ENCODE data around the gene ABCG4.
"Not testable (repeated sequence)": the region's sequence is repeated elsewhere in the genome, so short reads cannot be mapped to it uniquely, and the experiment has no call there.

Gene ABCG4

DNA sequence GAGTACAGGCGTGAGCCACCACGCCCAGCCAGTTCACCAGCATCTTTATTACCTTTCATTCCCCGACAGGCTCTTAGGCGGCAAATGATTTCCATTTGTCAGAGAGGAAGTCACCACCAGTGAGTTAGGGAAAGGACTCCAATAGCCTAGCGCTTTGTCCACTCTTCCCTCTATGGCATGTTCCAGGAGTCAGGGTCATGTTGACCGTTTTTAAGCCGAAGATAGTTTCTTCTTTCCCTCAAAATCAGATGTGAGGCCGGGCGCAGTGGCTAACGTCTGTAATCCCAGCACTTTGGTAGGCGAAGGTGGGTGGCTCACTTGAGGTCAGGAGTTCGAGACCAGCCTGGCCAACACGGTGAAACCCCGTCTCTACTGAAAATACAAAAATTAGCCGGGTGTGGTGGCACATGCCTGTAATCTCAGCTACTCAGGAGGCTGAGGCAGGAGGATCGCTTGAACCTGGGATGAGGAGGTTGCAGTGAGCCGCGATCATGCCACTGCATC, 45.6 kb upstream of the ABCG4 start:
- H3K27ac ChIP-seq (ENCODE audit: insufficient read depth in 1 of 2, low read depth in 1 of 2, low read length in 2 of 2, poor library complexity in 1 of 2, severe bottlenecking in 2 of 2); DNase-seq; POLR2A ChIA-PET; H3K9me3 ChIP-seq (ENCODE audit: control extremely low read depth in 1 of 5, control insufficient read depth in 4 of 5, insufficient read depth in 2 of 5, low read depth in 1 of 5, low read length in 4 of 5); H3K36me3 ChIP-seq (ENCODE audit: control insufficient read depth in 4 of 4, insufficient read depth in 4 of 4, low read length in 3 of 4); H3K27me3 ChIP-seq (replicated peaks in 2 of 5; ENCODE audit: control insufficient read depth in 4 of 5, insufficient read depth in 5 of 5, low read length in 4 of 5): not testable (repeated sequence)
- H3K4me1 ChIP-seq (ENCODE audit: control extremely low read depth in 1 of 4, control insufficient read depth in 4 of 4, insufficient read depth in 4 of 4, low read length in 3 of 4), result peaks cover 8 to 48% (median 43%) of the 10 kb centered on the region in 4 experiments
- CTCF ChIA-PET, result interaction anchor here (0.9 to 2.1 kb wide), 7 partner anchors 11 to 80 kb away, joined by 3 to 7 read pairs (median 4); partner anchors contain the start of gene VPS11
- WGBS (ENCODE audit: insufficient coverage), result 95% methylated on average over 16 of the region's 18 CpGs
- peak overlapping the region in 2 of 7 experiments; percentile 32 to 86 for H3K4me3 ChIP-seq (ENCODE audit: control insufficient read depth in 1 of 7, extremely low read depth in 1 of 7, insufficient read depth in 4 of 7, low read depth in 2 of 7, low read length in 6 of 7)

DNA sequence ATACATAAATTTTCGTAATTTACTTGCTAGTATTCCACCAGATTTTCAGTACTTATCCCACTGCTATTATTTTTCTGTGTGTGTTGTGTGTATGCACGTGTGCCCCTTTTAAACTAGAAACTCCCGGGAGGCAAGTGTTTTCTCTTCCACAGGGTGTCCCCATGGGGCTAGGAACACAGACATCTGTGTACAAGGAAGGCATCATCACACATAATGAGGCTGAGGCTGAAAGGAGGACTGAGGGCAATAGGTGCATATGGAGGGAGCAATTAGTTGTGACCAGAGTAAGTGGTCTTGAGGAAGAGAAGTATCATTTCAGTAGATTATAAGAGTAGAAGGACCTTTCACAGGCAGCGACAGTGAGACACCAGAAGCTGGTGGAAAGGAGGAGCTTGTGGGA, 45.1 kb upstream of the ABCG4 start:
- no peak overlapping the region for H3K4me3 ChIP-seq (ENCODE audit: control insufficient read depth in 1 of 7, extremely low read depth in 1 of 7, insufficient read depth in 4 of 7, low read depth in 2 of 7, low read length in 6 of 7)
- H3K27me3 ChIP-seq (replicated peaks in 2 of 5; ENCODE audit: control insufficient read depth in 4 of 5, insufficient read depth in 5 of 5, low read length in 4 of 5), result no peaks in the 10 kb centered on the region
- peaks cover 13 to 54% (median 49%) of the 10 kb centered on the region in 4 experiments for H3K4me1 ChIP-seq (ENCODE audit: control extremely low read depth in 1 of 4, control insufficient read depth in 4 of 4, insufficient read depth in 4 of 4, low read length in 3 of 4)
- POLR2A ChIA-PET, result no interaction called here
- WGBS (ENCODE audit: insufficient coverage), result 62% methylated on average over 3 of the region's 4 CpGs
- H3K27ac ChIP-seq (ENCODE audit: insufficient read depth in 1 of 2, low read depth in 1 of 2, low read length in 2 of 2, poor library complexity in 1 of 2, severe bottlenecking in 2 of 2), result no peak overlapping the region
- CTCF ChIA-PET, result interaction anchor here (0.6 to 3.6 kb wide), 2 partner anchors 21 to 92 kb away, joined by 3 to 12 read pairs; no protein-coding TSS in a partner anchor
- DNase-seq, result no peak
- no peaks in the 10 kb centered on the region for H3K9me3 ChIP-seq (ENCODE audit: control extremely low read depth in 1 of 5, control insufficient read depth in 4 of 5, insufficient read depth in 2 of 5, low read depth in 1 of 5, low read length in 4 of 5)
- peaks cover 0 to 1% (median under 1%) of the 10 kb centered on the region in 4 experiments for H3K36me3 ChIP-seq (ENCODE audit: control insufficient read depth in 4 of 4, insufficient read depth in 4 of 4, low read length in 3 of 4)

DNA sequence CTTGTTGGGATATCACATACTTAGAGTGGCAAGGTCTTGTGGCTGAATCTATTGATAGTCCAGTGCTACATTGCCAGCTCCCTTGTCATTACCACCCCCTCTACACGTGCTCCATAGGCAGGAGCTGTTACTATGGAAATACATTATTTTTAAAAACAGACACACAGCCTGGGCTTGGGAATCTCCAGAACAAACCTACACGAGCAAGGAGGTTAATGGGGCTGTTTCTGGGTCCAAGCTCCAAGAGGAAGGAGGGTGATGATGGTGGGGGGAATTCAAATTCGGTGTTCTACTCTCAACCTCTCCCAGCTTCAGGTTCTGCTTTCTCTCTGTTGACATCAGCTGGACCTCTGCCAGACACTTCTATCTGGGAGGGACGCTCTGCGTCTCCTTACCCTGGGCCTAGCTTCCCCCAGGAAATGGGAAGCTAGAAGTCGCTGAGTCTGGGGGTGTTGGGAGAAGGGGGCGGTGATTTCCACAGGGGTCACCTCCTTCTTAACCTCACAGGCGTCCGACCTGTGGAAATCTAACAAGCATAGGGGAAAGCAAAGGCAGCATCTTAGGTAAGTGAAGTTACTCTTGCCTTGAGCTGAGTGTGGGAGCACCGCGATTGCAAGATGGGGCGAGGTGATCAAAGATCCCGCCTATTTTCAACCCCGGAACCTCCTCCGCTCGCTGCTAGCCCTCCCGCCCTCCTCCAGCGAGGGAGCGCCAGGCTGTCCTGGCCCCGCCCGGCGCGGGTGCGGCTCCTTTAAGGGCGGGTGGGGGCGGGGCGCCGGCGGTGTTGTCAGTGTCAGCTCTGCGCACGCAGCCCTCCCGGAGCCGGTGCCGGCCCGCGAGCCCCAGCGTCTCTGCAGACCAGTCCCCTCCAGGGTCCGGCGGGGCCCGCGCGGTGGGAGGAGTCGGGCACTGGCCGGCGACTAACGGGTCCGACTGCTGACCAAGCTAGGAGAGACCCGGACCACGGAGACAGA, 42.0 kb upstream of the ABCG4 start, which contains the start of gene C2CD2L:
TSS of gene C2CD2L (plus strand) at position 781 of the 974 bp plus-strand sequence. CDS start 398 bp downstream, outside the sequence.
- H3K27ac ChIP-seq (ENCODE audit: insufficient read depth in 1 of 2, low read depth in 1 of 2, low read length in 2 of 2, poor library complexity in 1 of 2, severe bottlenecking in 2 of 2), result peak within 1 kb of the TSS in 1 of 2 experiments; percentile 71
- peak within 1 kb of the TSS; percentile 70 to 90 (median 79) for H3K4me3 ChIP-seq (ENCODE audit: control insufficient read depth in 1 of 7, extremely low read depth in 1 of 7, insufficient read depth in 4 of 7, low read depth in 2 of 7, low read length in 6 of 7)
- peaks cover 13 to 42% (median 32%) of the 10 kb centered on the region in 4 experiments for H3K4me1 ChIP-seq (ENCODE audit: control extremely low read depth in 1 of 4, control insufficient read depth in 4 of 4, insufficient read depth in 4 of 4, low read length in 3 of 4)
- WGBS (ENCODE audit: insufficient coverage), result under 1% methylated on average over 33 of the region's 49 CpGs
- H3K36me3 ChIP-seq (ENCODE audit: control insufficient read depth in 4 of 4, insufficient read depth in 4 of 4, low read length in 3 of 4), result peaks cover 0 to 20% (median 11%) of the 10 kb centered on the region in 4 experiments
- peak; percentile 85 to 89 (median 85) for DNase-seq
- no peaks in the 10 kb centered on the region for H3K27me3 ChIP-seq (replicated peaks in 2 of 5; ENCODE audit: control insufficient read depth in 4 of 5, insufficient read depth in 5 of 5, low read length in 4 of 5)
- POLR2A ChIA-PET, result interaction anchor here (0.8 to 1.2 kb wide), 5 partner anchors 11 to 88 kb away, joined by 3 to 5 read pairs (median 4); partner anchors contain the start of genes RPS25, TRAPPC4 and VPS11
- no peaks in the 10 kb centered on the region for H3K9me3 ChIP-seq (ENCODE audit: control extremely low read depth in 1 of 5, control insufficient read depth in 4 of 5, insufficient read depth in 2 of 5, low read depth in 1 of 5, low read length in 4 of 5)
- CTCF ChIA-PET, result interaction anchor here (0.6 to 6.1 kb wide), 8 partner anchors 9 to 97 kb away, joined by 3 to 45 read pairs (median 3); partner anchors contain the start of gene HINFP

DNA sequence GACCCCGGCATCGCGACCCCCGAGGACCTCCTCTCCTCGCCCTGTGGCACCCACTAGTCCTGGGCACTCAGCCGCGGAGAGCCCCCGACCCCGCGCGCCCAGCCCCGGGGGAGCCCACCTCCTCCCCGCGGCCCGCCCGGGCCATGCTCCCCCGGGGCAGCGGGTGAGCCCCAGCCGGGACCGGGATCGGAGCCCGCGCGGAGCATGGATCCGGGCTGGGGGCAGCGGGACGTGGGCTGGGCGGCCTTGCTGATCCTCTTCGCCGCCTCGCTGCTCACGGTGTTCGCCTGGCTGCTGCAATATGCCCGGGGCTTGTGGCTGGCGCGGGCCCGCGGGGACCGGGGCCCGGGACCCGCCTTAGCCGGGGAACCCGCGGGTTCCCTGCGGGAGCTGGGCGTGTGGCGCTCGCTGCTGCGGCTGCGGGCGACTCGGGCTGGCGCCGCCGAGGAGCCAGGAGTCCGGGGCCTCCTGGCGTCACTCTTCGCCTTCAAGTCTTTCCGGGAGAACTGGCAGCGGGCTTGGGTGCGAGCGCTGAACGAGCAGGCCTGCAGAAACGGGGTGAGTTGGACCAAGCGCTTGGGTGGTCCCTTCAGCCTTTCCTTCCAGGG, 41.2 kb upstream of the ABCG4 start:
- ChIA-PET POLR2A (interaction anchor here (0.8 kb wide), 1 partner anchor 11 kb away, joined by 3 read pairs; no protein-coding TSS in a partner anchor), CTCF (interaction anchor here (1.5 to 6.1 kb wide), 3 partner anchors 13 to 97 kb away, joined by 3 to 45 read pairs (median 12); partner anchors contain the start of gene HINFP)
- Histone ChIP-seq H3K27ac (ENCODE audit: insufficient read depth in 1 of 2, low read depth in 1 of 2, low read length in 2 of 2, poor library complexity in 1 of 2, severe bottlenecking in 2 of 2) (peak overlapping the region in 1 of 2 experiments; percentile 47), H3K4me3 (ENCODE audit: control insufficient read depth in 1 of 7, extremely low read depth in 1 of 7, insufficient read depth in 4 of 7, low read depth in 2 of 7, low read length in 6 of 7) (peak overlapping the region; percentile 70 to 90 (median 79)), H3K36me3 (ENCODE audit: control insufficient read depth in 4 of 4, insufficient read depth in 4 of 4, low read length in 3 of 4) (peaks cover 0 to 28% (median 17%) of the 10 kb centered on the region in 4 experiments), H3K27me3 (replicated peaks in 2 of 5; ENCODE audit: control insufficient read depth in 4 of 5, insufficient read depth in 5 of 5, low read length in 4 of 5) (no peaks in the 10 kb centered on the region), H3K4me1 (ENCODE audit: control extremely low read depth in 1 of 4, control insufficient read depth in 4 of 4, insufficient read depth in 4 of 4, low read length in 3 of 4) (peaks cover 13 to 38% (median 29%) of the 10 kb centered on the region in 4 experiments), H3K9me3 (ENCODE audit: control extremely low read depth in 1 of 5, control insufficient read depth in 4 of 5, insufficient read depth in 2 of 5, low read depth in 1 of 5, low read length in 4 of 5) (no peaks in the 10 kb centered on the region)
- DNase-seq, result peak in 1 of 3 donors; percentile 17
- WGBS (ENCODE audit: insufficient coverage), result 0% methylated on average over 52 of the region's 65 CpGs

DNA sequence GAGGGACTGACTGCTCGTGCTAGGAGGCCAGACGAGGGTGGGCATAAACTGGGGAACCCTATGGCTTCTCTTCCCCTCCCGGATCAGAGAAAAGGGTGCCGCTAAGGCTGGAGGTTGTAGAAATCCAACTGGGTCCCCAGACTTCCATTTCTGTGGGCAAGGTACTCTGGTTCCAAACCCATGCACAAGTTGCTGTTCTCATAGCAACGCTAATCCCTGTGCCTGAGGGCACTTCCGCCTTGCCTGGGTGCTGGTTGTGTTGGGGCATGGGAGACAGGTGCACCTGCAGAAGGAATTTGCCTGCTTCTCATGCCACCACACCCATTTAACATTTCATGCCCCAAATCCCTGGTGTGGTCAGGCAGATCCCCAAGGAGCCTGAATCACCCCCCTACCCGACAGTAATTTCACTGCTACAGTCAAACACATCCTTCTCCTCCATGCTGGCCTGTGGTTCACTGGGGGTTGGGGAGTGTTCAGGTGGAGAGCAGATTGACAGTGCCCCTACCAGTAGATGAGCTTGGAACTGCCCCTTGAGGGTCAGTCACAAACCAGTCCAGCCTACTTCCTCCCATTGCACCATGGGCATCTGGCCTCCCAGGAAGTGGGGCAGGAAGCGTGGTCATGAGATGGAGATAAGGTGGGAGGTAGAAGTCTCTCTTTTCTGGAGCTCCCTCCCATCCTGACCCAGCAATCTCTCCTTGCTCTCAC, 40.6 kb upstream of the ABCG4 start:
- H3K4me1 ChIP-seq (ENCODE audit: control extremely low read depth in 1 of 4, control insufficient read depth in 4 of 4, insufficient read depth in 4 of 4, low read length in 3 of 4), result peaks cover 13 to 32% (median 24%) of the 10 kb centered on the region in 4 experiments

DNA sequence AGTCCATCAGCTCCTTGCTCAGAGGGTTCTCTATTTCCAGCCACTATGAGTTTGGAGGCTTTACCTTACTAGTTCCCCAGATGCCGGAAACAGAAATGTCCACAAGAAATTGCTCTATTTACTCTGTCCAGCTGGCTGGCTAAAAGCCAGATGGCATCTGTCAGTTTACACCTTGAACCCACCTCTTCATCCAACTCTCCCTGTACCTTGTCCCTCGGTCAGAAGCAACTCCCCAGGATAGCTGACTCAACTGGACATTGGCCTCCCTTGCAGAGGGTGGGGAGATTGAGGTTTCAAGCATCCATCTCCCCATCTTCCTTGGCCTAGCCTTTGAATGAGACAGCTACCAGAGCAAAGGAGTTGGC, 40.0 kb upstream of the ABCG4 start:
- peak overlapping the region in 4 of 7 experiments; percentile 71 to 90 (median 80) for H3K4me3 ChIP-seq (ENCODE audit: control insufficient read depth in 1 of 7, extremely low read depth in 1 of 7, insufficient read depth in 4 of 7, low read depth in 2 of 7, low read length in 6 of 7)
- 100% methylated on average over 1 of the region's 2 CpGs for WGBS (ENCODE audit: insufficient coverage)
- H3K9me3 ChIP-seq (ENCODE audit: control extremely low read depth in 1 of 5, control insufficient read depth in 4 of 5, insufficient read depth in 2 of 5, low read depth in 1 of 5, low read length in 4 of 5), result no peaks in the 10 kb centered on the region
- peaks cover 0 to 39% (median 25%) of the 10 kb centered on the region in 4 experiments for H3K36me3 ChIP-seq (ENCODE audit: control insufficient read depth in 4 of 4, insufficient read depth in 4 of 4, low read length in 3 of 4)
- H3K27me3 ChIP-seq (replicated peaks in 2 of 5; ENCODE audit: control insufficient read depth in 4 of 5, insufficient read depth in 5 of 5, low read length in 4 of 5), result no peaks in the 10 kb centered on the region
- POLR2A ChIA-PET, result no interaction called here
- peak overlapping the region in 1 of 2 experiments; percentile 47 for H3K27ac ChIP-seq (ENCODE audit: insufficient read depth in 1 of 2, low read depth in 1 of 2, low read length in 2 of 2, poor library complexity in 1 of 2, severe bottlenecking in 2 of 2)
- DNase-seq, result no peak
- CTCF ChIA-PET, result interaction anchor here (0.9 to 6.1 kb wide), 5 partner anchors 10 to 214 kb away, joined by 3 to 45 read pairs (median 3); partner anchors contain the start of gene HINFP
- peaks cover 13 to 32% (median 24%) of the 10 kb centered on the region in 4 experiments for H3K4me1 ChIP-seq (ENCODE audit: control extremely low read depth in 1 of 4, control insufficient read depth in 4 of 4, insufficient read depth in 4 of 4, low read length in 3 of 4)

More for the DNA sequence above, 40.6 kb upstream of the ABCG4 start:
- H3K4me3 ChIP-seq (ENCODE audit: control insufficient read depth in 1 of 7, extremely low read depth in 1 of 7, insufficient read depth in 4 of 7, low read depth in 2 of 7, low read length in 6 of 7), result peak overlapping the region; percentile 70 to 90 (median 79)
- DNase-seq, result peak in 1 of 3 donors; percentile 32
- POLR2A ChIA-PET, result no interaction called here
- H3K27me3 ChIP-seq (replicated peaks in 2 of 5; ENCODE audit: control insufficient read depth in 4 of 5, insufficient read depth in 5 of 5, low read length in 4 of 5), result no peaks in the 10 kb centered on the region
- WGBS (ENCODE audit: insufficient coverage), result 7% methylated on average over 4 of the region's 8 CpGs
- H3K27ac ChIP-seq (ENCODE audit: insufficient read depth in 1 of 2, low read depth in 1 of 2, low read length in 2 of 2, poor library complexity in 1 of 2, severe bottlenecking in 2 of 2), result peak overlapping the region in 1 of 2 experiments; percentile 47
- H3K9me3 ChIP-seq (ENCODE audit: control extremely low read depth in 1 of 5, control insufficient read depth in 4 of 5, insufficient read depth in 2 of 5, low read depth in 1 of 5, low read length in 4 of 5), result no peaks in the 10 kb centered on the region
- CTCF ChIA-PET, result interaction anchor here (0.9 to 6.1 kb wide), 5 partner anchors 10 to 215 kb away, joined by 3 to 45 read pairs (median 3); partner anchors contain the start of gene HINFP
- peaks cover 0 to 33% (median 21%) of the 10 kb centered on the region in 4 experiments for H3K36me3 ChIP-seq (ENCODE audit: control insufficient read depth in 4 of 4, insufficient read depth in 4 of 4, low read length in 3 of 4)
